ENCODE data around the gene SHISA9. TPM values are rescaled to one million over a fixed set of nuclear protein-coding genes. Genes with fewer than 3 reads are reported as not detected.

The SHISA9 gene
- total RNA-seq, 1 donor from 2014 or later, result not detected

DNA sequence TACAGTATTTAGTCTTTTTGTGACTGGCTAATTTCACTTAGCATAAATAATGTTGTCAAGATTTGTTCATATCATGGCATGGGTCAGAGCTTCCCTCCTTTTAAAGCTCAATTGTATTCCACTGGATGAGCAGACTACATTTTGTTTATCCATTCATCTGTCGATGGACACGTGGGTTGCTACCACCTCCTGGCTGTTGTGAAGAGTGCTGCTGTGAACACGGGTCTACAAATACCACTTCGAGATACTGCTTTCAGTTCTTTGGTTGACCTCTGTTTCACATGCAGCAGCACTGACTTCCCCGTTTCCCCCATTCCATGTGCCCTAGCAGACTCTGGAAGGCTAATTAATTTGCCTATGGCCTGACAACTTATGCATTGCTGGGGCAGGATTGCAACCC lies 285.4 kb downstream of the SHISA9 start:
- no peak overlapping the region for H3K4me3 ChIP-seq (ENCODE audit: low read length in 3 of 3)
- no peak overlapping the region for H3K27ac ChIP-seq (ENCODE audit: low read depth, low read length)
- no peak overlapping the region for H3K9ac ChIP-seq (ENCODE audit: low read depth in 1 of 3, low read length in 3 of 3)
- no peaks in the 10 kb centered on the region for H3K36me3 ChIP-seq (ENCODE audit: control insufficient read depth in 3 of 3, insufficient read depth in 3 of 3, low read length in 3 of 3)
- no peaks in the 10 kb centered on the region for H3K27me3 ChIP-seq (ENCODE audit: control insufficient read depth in 3 of 3, insufficient read depth in 3 of 3, low read length in 3 of 3)
- no peaks in the 10 kb centered on the region for H3K4me1 ChIP-seq (ENCODE audit: control insufficient read depth in 3 of 3, insufficient read depth in 3 of 3, low read length in 3 of 3)
- H3K9me3 ChIP-seq (ENCODE audit: control insufficient read depth in 3 of 3, low read length in 3 of 3), result no peaks in the 10 kb centered on the region

- Histone ChIP-seq H3K27ac (ENCODE audit: low read depth, low read length) (no peak overlapping the region), H3K36me3 (ENCODE audit: control insufficient read depth in 3 of 3, insufficient read depth in 3 of 3, low read length in 3 of 3) (no peaks in the 10 kb centered on the region), H3K4me1 (ENCODE audit: control insufficient read depth in 3 of 3, insufficient read depth in 3 of 3, low read length in 3 of 3) (no peaks in the 10 kb centered on the region), H3K4me3 (ENCODE audit: low read length in 3 of 3) (no peak overlapping the region), H3K9ac (ENCODE audit: low read depth in 1 of 3, low read length in 3 of 3) (no peak overlapping the region), H3K27me3 (ENCODE audit: control insufficient read depth in 3 of 3, insufficient read depth in 3 of 3, low read length in 3 of 3) (no peaks in the 10 kb centered on the region), H3K9me3 (ENCODE audit: control insufficient read depth in 3 of 3, low read length in 3 of 3) (peaks cover 0 to 2% (median 0%) of the 10 kb centered on the region in 3 donors)
These were observed 287.9 kb downstream of the SHISA9 start for GRCh38 chr16:13189250-13189649.

GRCh38 chr16:13193721-13194120 lies 292.3 kb downstream of the SHISA9 start:
- no peaks in the 10 kb centered on the region for H3K36me3 ChIP-seq (ENCODE audit: control insufficient read depth in 3 of 3, insufficient read depth in 3 of 3, low read length in 3 of 3)
- no peaks in the 10 kb centered on the region for H3K27me3 ChIP-seq (ENCODE audit: control insufficient read depth in 3 of 3, insufficient read depth in 3 of 3, low read length in 3 of 3)
- peaks cover 0 to 2% (median 0%) of the 10 kb centered on the region in 3 donors for H3K9me3 ChIP-seq (ENCODE audit: control insufficient read depth in 3 of 3, low read length in 3 of 3)
- H3K4me1 ChIP-seq (ENCODE audit: control insufficient read depth in 3 of 3, insufficient read depth in 3 of 3, low read length in 3 of 3), result no peaks in the 10 kb centered on the region
- H3K4me3 ChIP-seq (ENCODE audit: low read length in 3 of 3), result no peak overlapping the region
- H3K9ac ChIP-seq (ENCODE audit: low read depth in 1 of 3, low read length in 3 of 3), result no peak overlapping the region
- no peak overlapping the region for H3K27ac ChIP-seq (ENCODE audit: low read depth, low read length)

- Histone ChIP-seq H3K36me3 (ENCODE audit: control insufficient read depth in 3 of 3, insufficient read depth in 3 of 3, low read length in 3 of 3) (no peaks in the 10 kb centered on the region), H3K27ac (ENCODE audit: low read depth, low read length) (no peak overlapping the region), H3K9me3 (ENCODE audit: control insufficient read depth in 3 of 3, low read length in 3 of 3) (peaks cover 0 to 2% (median 0%) of the 10 kb centered on the region in 3 donors), H3K9ac (ENCODE audit: low read depth in 1 of 3, low read length in 3 of 3) (no peak overlapping the region), H3K4me1 (ENCODE audit: control insufficient read depth in 3 of 3, insufficient read depth in 3 of 3, low read length in 3 of 3) (no peaks in the 10 kb centered on the region), H3K4me3 (ENCODE audit: low read length in 3 of 3) (no peak overlapping the region), H3K27me3 (ENCODE audit: control insufficient read depth in 3 of 3, insufficient read depth in 3 of 3, low read length in 3 of 3) (no peaks in the 10 kb centered on the region)
These were observed 293.4 kb downstream of the SHISA9 start for GRCh38 chr16:13194766-13195165.

- H3K36me3 ChIP-seq (ENCODE audit: control insufficient read depth in 3 of 3, insufficient read depth in 3 of 3, low read length in 3 of 3), result no peaks in the 10 kb centered on the region
- H3K9me3 ChIP-seq (ENCODE audit: control insufficient read depth in 3 of 3, low read length in 3 of 3), result no peaks in the 10 kb centered on the region
- no peaks in the 10 kb centered on the region for H3K4me1 ChIP-seq (ENCODE audit: control insufficient read depth in 3 of 3, insufficient read depth in 3 of 3, low read length in 3 of 3)
- no peak overlapping the region for H3K27ac ChIP-seq (ENCODE audit: low read depth, low read length)
- H3K4me3 ChIP-seq (ENCODE audit: low read length in 3 of 3), result no peak overlapping the region
- H3K9ac ChIP-seq (ENCODE audit: low read depth in 1 of 3, low read length in 3 of 3), result no peak overlapping the region
- no peaks in the 10 kb centered on the region for H3K27me3 ChIP-seq (ENCODE audit: control insufficient read depth in 3 of 3, insufficient read depth in 3 of 3, low read length in 3 of 3)
These were observed 302.3 kb downstream of the SHISA9 start for GRCh38 chr16:13203725-13204124.

DNA sequence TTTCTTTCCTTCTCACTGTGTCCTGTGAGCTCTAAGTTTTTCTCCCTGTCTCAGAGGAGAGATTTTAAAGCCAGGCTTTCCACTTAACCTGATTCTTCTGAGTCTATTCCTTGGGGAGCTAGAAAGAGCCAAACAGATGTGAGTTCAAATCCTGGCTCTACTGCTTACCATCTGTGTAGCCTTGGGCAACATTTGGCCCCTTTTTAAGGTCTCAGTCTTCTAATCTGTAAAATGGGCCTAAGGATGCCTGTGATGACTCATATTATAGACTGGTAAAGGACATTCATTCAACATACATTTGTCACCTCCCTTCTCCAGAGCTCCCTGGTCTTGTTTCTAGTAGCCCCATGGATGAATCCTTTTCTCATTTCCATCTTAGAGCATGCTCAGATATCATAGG lies 304.0 kb downstream of the SHISA9 start:
- Histone ChIP-seq H3K36me3 (ENCODE audit: control insufficient read depth in 3 of 3, insufficient read depth in 3 of 3, low read length in 3 of 3) (no peaks in the 10 kb centered on the region), H3K27me3 (ENCODE audit: control insufficient read depth in 3 of 3, insufficient read depth in 3 of 3, low read length in 3 of 3) (no peaks in the 10 kb centered on the region), H3K9ac (ENCODE audit: low read depth in 1 of 3, low read length in 3 of 3) (no peak overlapping the region), H3K9me3 (ENCODE audit: control insufficient read depth in 3 of 3, low read length in 3 of 3) (no peaks in the 10 kb centered on the region), H3K27ac (ENCODE audit: low read depth, low read length) (no peak overlapping the region), H3K4me3 (ENCODE audit: low read length in 3 of 3) (no peak overlapping the region), H3K4me1 (ENCODE audit: control insufficient read depth in 3 of 3, insufficient read depth in 3 of 3, low read length in 3 of 3) (no peaks in the 10 kb centered on the region)

DNA sequence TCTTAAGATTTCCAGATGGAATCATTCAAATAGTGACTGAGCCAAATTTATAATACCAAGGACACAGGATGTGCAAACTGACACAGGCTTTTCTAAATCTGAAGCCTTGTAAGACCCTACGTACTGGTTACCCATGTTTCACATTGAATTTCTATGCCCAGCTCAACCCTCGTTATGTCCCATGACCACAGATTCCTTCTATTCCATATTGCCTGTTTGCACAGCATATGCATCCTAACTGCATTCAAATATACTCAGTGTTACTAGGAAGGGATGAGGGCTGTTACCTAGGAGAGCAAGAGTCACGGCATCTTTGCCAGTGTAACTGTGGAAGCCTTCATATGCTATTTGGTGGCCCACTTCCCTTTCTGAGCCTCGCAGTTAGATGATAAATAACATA lies 305.2 kb downstream of the SHISA9 start:
- Histone ChIP-seq H3K27me3 (ENCODE audit: control insufficient read depth in 3 of 3, insufficient read depth in 3 of 3, low read length in 3 of 3) (no peaks in the 10 kb centered on the region), H3K9me3 (ENCODE audit: control insufficient read depth in 3 of 3, low read length in 3 of 3) (no peaks in the 10 kb centered on the region), H3K36me3 (ENCODE audit: control insufficient read depth in 3 of 3, insufficient read depth in 3 of 3, low read length in 3 of 3) (no peaks in the 10 kb centered on the region), H3K27ac (ENCODE audit: low read depth, low read length) (no peak overlapping the region), H3K9ac (ENCODE audit: low read depth in 1 of 3, low read length in 3 of 3) (no peak overlapping the region), H3K4me3 (ENCODE audit: low read length in 3 of 3) (no peak overlapping the region), H3K4me1 (ENCODE audit: control insufficient read depth in 3 of 3, insufficient read depth in 3 of 3, low read length in 3 of 3) (no peaks in the 10 kb centered on the region)

- Histone ChIP-seq H3K4me3 (ENCODE audit: low read length in 3 of 3) (no peak overlapping the region), H3K9ac (ENCODE audit: low read depth in 1 of 3, low read length in 3 of 3) (no peak overlapping the region), H3K4me1 (ENCODE audit: control insufficient read depth in 3 of 3, insufficient read depth in 3 of 3, low read length in 3 of 3) (no peaks in the 10 kb centered on the region), H3K27ac (ENCODE audit: low read depth, low read length) (no peak overlapping the region), H3K36me3 (ENCODE audit: control insufficient read depth in 3 of 3, insufficient read depth in 3 of 3, low read length in 3 of 3) (no peaks in the 10 kb centered on the region), H3K27me3 (ENCODE audit: control insufficient read depth in 3 of 3, insufficient read depth in 3 of 3, low read length in 3 of 3) (no peaks in the 10 kb centered on the region), H3K9me3 (ENCODE audit: control insufficient read depth in 3 of 3, low read length in 3 of 3) (no peaks in the 10 kb centered on the region)
These were observed 305.8 kb downstream of the SHISA9 start for GRCh38 chr16:13207151-13207550.

- Histone ChIP-seq H3K27ac (ENCODE audit: low read depth, low read length) (no peak overlapping the region), H3K36me3 (ENCODE audit: control insufficient read depth in 3 of 3, insufficient read depth in 3 of 3, low read length in 3 of 3) (no peaks in the 10 kb centered on the region)
These were observed 322.3 kb downstream of the SHISA9 start for GRCh38 chr16:13223666-13224065.

GRCh38 chr16:13229039-13229438 lies 327.6 kb downstream of the SHISA9 start:
- H3K9ac ChIP-seq (ENCODE audit: low read depth in 1 of 3, low read length in 3 of 3), result no peak overlapping the region
- no peak overlapping the region for H3K27ac ChIP-seq (ENCODE audit: low read depth, low read length)
- no peaks in the 10 kb centered on the region for H3K36me3 ChIP-seq (ENCODE audit: control insufficient read depth in 3 of 3, insufficient read depth in 3 of 3, low read length in 3 of 3)
- no peaks in the 10 kb centered on the region for H3K4me1 ChIP-seq (ENCODE audit: control insufficient read depth in 3 of 3, insufficient read depth in 3 of 3, low read length in 3 of 3)
- no peak overlapping the region for H3K4me3 ChIP-seq (ENCODE audit: low read length in 3 of 3)
- peaks cover 0 to 4% (median 0%) of the 10 kb centered on the region in 3 donors for H3K9me3 ChIP-seq (ENCODE audit: control insufficient read depth in 3 of 3, low read length in 3 of 3)
- no peaks in the 10 kb centered on the region for H3K27me3 ChIP-seq (ENCODE audit: control insufficient read depth in 3 of 3, insufficient read depth in 3 of 3, low read length in 3 of 3)

More at GRCh38 chr16:13223666-13224065, 322.3 kb downstream of the SHISA9 start:
- H3K4me3 ChIP-seq (ENCODE audit: low read length in 3 of 3), result no peak overlapping the region
- no peaks in the 10 kb centered on the region for H3K4me1 ChIP-seq (ENCODE audit: control insufficient read depth in 3 of 3, insufficient read depth in 3 of 3, low read length in 3 of 3)
- peaks cover 0 to 4% (median under 1%) of the 10 kb centered on the region in 3 donors for H3K9me3 ChIP-seq (ENCODE audit: control insufficient read depth in 3 of 3, low read length in 3 of 3)
- no peaks in the 10 kb centered on the region for H3K27me3 ChIP-seq (ENCODE audit: control insufficient read depth in 3 of 3, insufficient read depth in 3 of 3, low read length in 3 of 3)
- H3K9ac ChIP-seq (ENCODE audit: low read depth in 1 of 3, low read length in 3 of 3), result no peak overlapping the region

GRCh38 chr16:13231365-13231764 lies 330.0 kb downstream of the SHISA9 start:
- H3K9me3 ChIP-seq (ENCODE audit: control insufficient read depth in 3 of 3, low read length in 3 of 3), result peaks cover 0 to 4% (median 0%) of the 10 kb centered on the region in 3 donors
- H3K9ac ChIP-seq (ENCODE audit: low read depth in 1 of 3, low read length in 3 of 3), result no peak overlapping the region
- no peaks in the 10 kb centered on the region for H3K4me1 ChIP-seq (ENCODE audit: control insufficient read depth in 3 of 3, insufficient read depth in 3 of 3, low read length in 3 of 3)
- H3K4me3 ChIP-seq (ENCODE audit: low read length in 3 of 3), result no peak overlapping the region
- no peak overlapping the region for H3K27ac ChIP-seq (ENCODE audit: low read depth, low read length)
- H3K27me3 ChIP-seq (ENCODE audit: control insufficient read depth in 3 of 3, insufficient read depth in 3 of 3, low read length in 3 of 3), result no peaks in the 10 kb centered on the region
- H3K36me3 ChIP-seq (ENCODE audit: control insufficient read depth in 3 of 3, insufficient read depth in 3 of 3, low read length in 3 of 3), result no peaks in the 10 kb centered on the region
